SK-N-SH (cell line): ENCODE measurements around the gene DPYSL5. TPM values are rescaled to one million over a fixed set of nuclear protein-coding genes. Genes with fewer than 3 reads are reported as not detected.
"Not testable (repeated sequence)": the region's sequence is repeated elsewhere in the genome, so short reads cannot be mapped to it uniquely, and the experiment has no call there.

Experiments used
- CTCF ChIA-PET: fragments of 300-600, 350-600 bp; formaldehyde crosslinking; extraction: SDS; loops from one replicate; lab custom pipeline; 2021; lab: Yijun Ruan, JAX
- POLR2A ChIA-PET: fragments of 350-600 bp; sonication (Branson Sonifier 250); formaldehyde crosslinking; extraction: SDS; loops from one replicate; lab custom pipeline; 2020; ENCODE audit warnings: antibody characterized with exemption, inconsistent platforms; lab: Yijun Ruan, JAX
- DNase-seq: peaks from one replicate; pipeline ENCODE4 v3.0.0; 2012
- H2AFZ ChIP-seq: fragments of 200-600 bp; sonication (generic); 2 replicates; pipeline ENCODE4 v1.8.1; 2016; ENCODE audit warnings: antibody characterized with exemption, mild to moderate bottlenecking, low read depth
- H3F3A ChIP-seq: fragments of 200-600 bp; sonication (generic); replicated peaks from 2 replicates; pipeline ENCODE3; 2016; ENCODE audit warnings: antibody characterized with exemption, mild to moderate bottlenecking; ENCODE audit not compliant: insufficient read depth
- H3K27ac ChIP-seq, 2 experiments: fragments of 200-500 bp in 1 of 2; fragments of 200-600 bp in 1 of 2; sonication (Bioruptor generic) in 1 of 2; sonication (generic), shearing (Covaris generic) in 1 of 2; 2 replicates each; pipeline versions ENCODE4 v1.5.1 to v1.6.1; 2014 to 2016; ENCODE audit warnings: low read depth in 2 of 2, inconsistent platforms in 1 of 2, low read length in 1 of 2, mild to moderate bottlenecking in 1 of 2, mixed read lengths in 1 of 2
- H3K27me3 ChIP-seq: fragments of 200-600 bp; sonication (generic), shearing (Covaris generic); 2 replicates; pipeline ENCODE4 v1.6.1; 2016; ENCODE audit warnings: mixed run types; ENCODE audit not compliant: insufficient read depth
- H3K36me3 ChIP-seq, 2 experiments: fragments of 200-500 bp in 1 of 2; fragments of 200-600 bp in 1 of 2; sonication (Bioruptor generic) in 1 of 2; sonication (generic) in 1 of 2; replicated peaks in 1 of 2; 2 replicates each; pipeline versions ENCODE3 to v1.5.1; 2014 to 2016; ENCODE audit warnings: low read length in 1 of 2, mild to moderate bottlenecking in 1 of 2; ENCODE audit not compliant: insufficient read depth in 2 of 2, control insufficient read depth in 1 of 2
- H3K4me1 ChIP-seq, 2 experiments: fragments of 200-500 bp in 1 of 2; fragments of 200-600 bp in 1 of 2; sonication (Bioruptor generic) in 1 of 2; sonication (generic), shearing (Covaris generic) in 1 of 2; 2 replicates each; pipeline versions ENCODE4 v1.5.1 to v1.6.1; 2014 to 2016; ENCODE audit warnings: low read depth in 1 of 2, low read length in 1 of 2, mixed run types in 1 of 2; ENCODE audit not compliant: insufficient read depth in 2 of 2, control insufficient read depth in 1 of 2
- H3K4me2 ChIP-seq: fragments of 200-600 bp; sonication (generic), shearing (Covaris generic); 2 replicates; pipeline ENCODE4 v1.6.1; 2017; ENCODE audit warnings: mixed run types
- H3K4me3 ChIP-seq, 2 experiments: fragments of 200-500 bp in 1 of 2; fragments of 200-600 bp in 1 of 2; sonication (Bioruptor generic) in 1 of 2; sonication (generic), shearing (Covaris generic) in 1 of 2; 2 replicates each; pipeline versions ENCODE4 v1.5.1 to v1.8.1; 2014 to 2016; ENCODE audit warnings: low read depth in 2 of 2, inconsistent platforms in 1 of 2, low read length in 1 of 2, mild to moderate bottlenecking in 1 of 2, mixed read lengths in 1 of 2, moderate library complexity in 1 of 2
- H3K79me2 ChIP-seq: fragments of 200-600 bp; sonication (generic); 2 replicates; pipeline ENCODE4 v1.8.1; 2017; ENCODE audit warnings: mild to moderate bottlenecking; ENCODE audit not compliant: insufficient read depth
- H3K9ac ChIP-seq: fragments of 200-600 bp; sonication (generic); 2 replicates; pipeline ENCODE4 v1.6.1; 2017; ENCODE audit warnings: mixed run types
- H3K9me2 ChIP-seq: fragments of 200-600 bp; sonication (generic); 2 replicates; pipeline ENCODE4 v1.6.1; 2017; ENCODE audit warnings: mixed run types
- H3K9me3 ChIP-seq: fragments of 200-600 bp; sonication (generic); 2 replicates; pipeline ENCODE4 v1.6.1; 2017; ENCODE audit warnings: mixed run types, mild to moderate bottlenecking, moderate library complexity
- H4K20me1 ChIP-seq: fragments of 200-600 bp; sonication (generic); 2 replicates; pipeline ENCODE4 v1.6.1; 2017; ENCODE audit warnings: mild to moderate bottlenecking, mixed run types; ENCODE audit not compliant: insufficient read depth
- EP300 ChIP-seq, 2 experiments: IDR thresholded peaks; 2 replicates each; pipeline versions ENCODE4 v1.4.0 to v1.6.1; 2012; ENCODE audit warnings: borderline replicate concordance in 1 of 2, low read depth in 1 of 2, low read length in 1 of 2
- FOSL2 ChIP-seq: IDR thresholded peaks from 2 replicates; pipeline ENCODE4 v1.4.0; 2012; ENCODE audit warnings: low read depth, mild to moderate bottlenecking, moderate library complexity, borderline replicate concordance
- GABPA ChIP-seq: IDR thresholded peaks from 2 replicates; pipeline ENCODE4 v1.4.0; 2012; ENCODE audit warnings: low read depth, mild to moderate bottlenecking
- JUND ChIP-seq: IDR thresholded peaks from 2 replicates; pipeline ENCODE4 v1.4.0; 2012
- MXI1 ChIP-seq: IDR thresholded peaks from 2 replicates; pipeline ENCODE4 v1.6.1; 2012; ENCODE audit warnings: mild to moderate bottlenecking, low read depth, low read length, improper control_type of control experiment
- POLR2AphosphoS5 ChIP-seq: IDR thresholded peaks from 2 replicates; pipeline ENCODE4 v1.6.1; 2012; ENCODE audit warnings: low read depth, low read length
- RAD21 ChIP-seq: IDR thresholded peaks from 2 replicates; pipeline ENCODE4 v1.6.1; 2012; ENCODE audit warnings: mild to moderate bottlenecking, low read length
- SMC3 ChIP-seq: IDR thresholded peaks from 2 replicates; pipeline ENCODE4 v1.6.1; 2012; ENCODE audit warnings: low read depth, low read length, improper control_type of control experiment
- TAF1 ChIP-seq: IDR thresholded peaks from 2 replicates; pipeline ENCODE4 v1.6.1; 2012; ENCODE audit warnings: low read depth, mild to moderate bottlenecking, low read length, moderate library complexity, borderline replicate concordance
- USF1 ChIP-seq: IDR thresholded peaks from 2 replicates; pipeline ENCODE4 v1.4.0; 2012; ENCODE audit warnings: low read depth, borderline replicate concordance
- WGBS: methylation state at CpG from one replicate; pipeline ENCODE4 v1.1.6; 2017; ENCODE audit warnings: low lambda C conversion rate; 5-methylcytosine and 5-hydroxymethylcytosine counted together
- polyA plus RNA-seq, 3 experiments: library from polyadenylated mRNA; depleted of rRNA; stranded (reverse); fragments of >200 nt; gene quantifications; 2 replicates each; pipeline ENCODE4 v1.2.3, GENCODE V29; 2012
- TF ChIP-seq, protein P1 (sequence below): fragments of 200-600 bp; sonication (generic); IDR thresholded peaks from 2 replicates; pipeline ENCODE4 v1.6.1; 2017; ENCODE audit warnings: antibody characterized with exemption, mild to moderate bottlenecking, moderate library complexity
- TF ChIP-seq, protein P2 (sequence below): IDR thresholded peaks from 2 replicates; pipeline ENCODE4 v1.4.0; 2012; ENCODE audit warnings: low read depth

The DPYSL5 gene
- polyA plus RNA-seq, 1 of the 3 experiments (the other 2 are of a cell fraction): 0.79 TPM

- H4K20me1 ChIP-seq: no peaks in the 10 kb centered on the region
- no peak overlapping the region for H3K4me2 ChIP-seq
- no peaks in the 10 kb centered on the region for H3K9me2 ChIP-seq
- DNase-seq: peak; percentile 89
- H3K36me3 ChIP-seq: no peaks in the 10 kb centered on the region
- H3K4me1 ChIP-seq: peaks cover 0 to 16% of the 10 kb centered on the region in 2 experiments; a peak in 2 of 4 replicates
- no peaks in the 10 kb centered on the region for H3F3A ChIP-seq
- 32% methylated on average over 8 of the region's 8 CpGs for WGBS
- no peaks in the 10 kb centered on the region for H3K79me2 ChIP-seq
- no peak overlapping the region for H3K9ac ChIP-seq
- H3K4me3 ChIP-seq: no peak overlapping the region
- H3K27ac ChIP-seq: peak overlapping the region in 1 of 2 experiments; percentile 22; a peak in 1 of 4 replicates
- H2AFZ ChIP-seq: no peak overlapping the region
- ChIA-PET POLR2A (interaction anchor here (0.9 to 2.3 kb wide), 4 partner anchors 10 to 74 kb away, joined by 4 to 51 read pairs (median 14); partner anchors contain the start of gene DPYSL5), CTCF (interaction anchor here (0.6 to 25.9 kb wide), 45 partner anchors 10 to 208 kb away, joined by 3 to 779 read pairs (median 5); partner anchors contain the start of gene DPYSL5)
- TF ChIP-seq SMC3 (peak; percentile 88), USF1 (no peak), EP300 (IDR thresholded peaks at IDR 0.05; ENCODE audit: borderline replicate concordance in 1 of 2, low read depth in 1 of 2, low read length in 1 of 2) (no peak), RAD21 (peak; percentile 88), MXI1 (peak; percentile 54; the same call in 1 of the 2 replicates), FOSL2 (no peak), POLR2AphosphoS5 (no peak), TAF1 (no peak), GABPA (no peak), JUND (no peak)
- TF ChIP-seq, protein P1, sequence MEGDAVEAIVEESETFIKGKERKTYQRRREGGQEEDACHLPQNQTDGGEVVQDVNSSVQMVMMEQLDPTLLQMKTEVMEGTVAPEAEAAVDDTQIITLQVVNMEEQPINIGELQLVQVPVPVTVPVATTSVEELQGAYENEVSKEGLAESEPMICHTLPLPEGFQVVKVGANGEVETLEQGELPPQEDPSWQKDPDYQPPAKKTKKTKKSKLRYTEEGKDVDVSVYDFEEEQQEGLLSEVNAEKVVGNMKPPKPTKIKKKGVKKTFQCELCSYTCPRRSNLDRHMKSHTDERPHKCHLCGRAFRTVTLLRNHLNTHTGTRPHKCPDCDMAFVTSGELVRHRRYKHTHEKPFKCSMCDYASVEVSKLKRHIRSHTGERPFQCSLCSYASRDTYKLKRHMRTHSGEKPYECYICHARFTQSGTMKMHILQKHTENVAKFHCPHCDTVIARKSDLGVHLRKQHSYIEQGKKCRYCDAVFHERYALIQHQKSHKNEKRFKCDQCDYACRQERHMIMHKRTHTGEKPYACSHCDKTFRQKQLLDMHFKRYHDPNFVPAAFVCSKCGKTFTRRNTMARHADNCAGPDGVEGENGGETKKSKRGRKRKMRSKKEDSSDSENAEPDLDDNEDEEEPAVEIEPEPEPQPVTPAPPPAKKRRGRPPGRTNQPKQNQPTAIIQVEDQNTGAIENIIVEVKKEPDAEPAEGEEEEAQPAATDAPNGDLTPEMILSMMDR: peak; percentile 57
- TF ChIP-seq, protein P2, sequence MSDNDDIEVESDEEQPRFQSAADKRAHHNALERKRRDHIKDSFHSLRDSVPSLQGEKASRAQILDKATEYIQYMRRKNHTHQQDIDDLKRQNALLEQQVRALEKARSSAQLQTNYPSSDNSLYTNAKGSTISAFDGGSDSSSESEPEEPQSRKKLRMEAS: no peak
- H3K9me3 ChIP-seq: no peaks in the 10 kb centered on the region
- peaks cover 9% of the 10 kb centered on the region; the same call in 1 of the 2 replicates for H3K27me3 ChIP-seq
Observed at GRCh38 chr2:26922405-26923188, 74.7 kb downstream of the DPYSL5 start.

DNA sequence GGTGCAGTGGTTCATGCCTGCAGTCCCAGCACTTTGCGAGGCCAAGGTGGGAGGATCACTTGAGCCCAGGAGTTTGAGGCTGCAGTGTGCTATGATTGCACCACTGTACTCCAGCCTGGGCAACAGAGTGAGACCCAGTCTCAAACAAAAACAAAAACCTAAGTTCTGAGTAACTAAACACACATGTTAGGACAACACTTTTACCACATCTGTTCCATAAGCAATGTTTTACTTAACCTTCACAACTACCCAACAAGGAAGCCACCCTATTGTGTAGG lies 75.2 kb downstream of the DPYSL5 start:
- H2AFZ ChIP-seq, H3K36me3 ChIP-seq, DNase-seq, H3K9ac ChIP-seq, H3K9me2 ChIP-seq, H3K79me2 ChIP-seq, H4K20me1 ChIP-seq, H3K9me3 ChIP-seq, H3K27me3 ChIP-seq, H3K4me3 ChIP-seq, H3K4me2 ChIP-seq, H3K27ac ChIP-seq, H3F3A ChIP-seq: not testable (repeated sequence)
- ChIA-PET POLR2A (interaction anchor here (1.3 to 2.3 kb wide), 3 partner anchors 10 to 75 kb away, joined by 7 to 51 read pairs (median 20); partner anchors contain the start of gene DPYSL5), CTCF (interaction anchor here (0.8 to 25.9 kb wide), 39 partner anchors 10 to 209 kb away, joined by 3 to 779 read pairs (median 6); partner anchors contain the start of gene DPYSL5)
- peaks cover 0 to 15% of the 10 kb centered on the region in 2 experiments; a peak in 2 of 4 replicates for H3K4me1 ChIP-seq
- 48% methylated on average over 1 of the region's 1 CpG for WGBS
